Adipocyte (in vitro differentiated cells): ENCODE measurements around the gene SLC30A2.
A peak's percentile ranks its signal among the peaks of the same experiment; 100 is the strongest.

ENCODE experiments used
- DNase-seq: peaks from one replicate; pipeline ENCODE4 v3.0.0-alpha.2; 2015; ENCODE audit warnings: low read depth
- H3K27me3 ChIP-seq: replicated peaks from 2 replicates; pipeline ENCODE4 v1.7.0; 2013; ENCODE audit warnings: mild to moderate bottlenecking, low read length, moderate library complexity; ENCODE audit not compliant: control insufficient read depth, insufficient read depth
- H3K36me3 ChIP-seq: 2 replicates; pipeline ENCODE4 v1.7.0; 2013; ENCODE audit warnings: low read length, mild to moderate bottlenecking, moderate library complexity; ENCODE audit not compliant: control insufficient read depth, insufficient read depth, severe bottlenecking
- H3K4me1 ChIP-seq: 2 replicates; pipeline ENCODE4 v1.7.0; 2013; ENCODE audit warnings: mild to moderate bottlenecking, low read length, moderate library complexity; ENCODE audit not compliant: control insufficient read depth, insufficient read depth
- H3K4me3 ChIP-seq: 2 replicates; pipeline ENCODE4 v1.7.0; 2013; ENCODE audit warnings: mild to moderate bottlenecking, low read length, moderate library complexity
- H3K9ac ChIP-seq: 2 replicates; pipeline ENCODE4 v1.7.0; 2013; ENCODE audit warnings: mild to moderate bottlenecking, low read length, moderate library complexity
- H3K9me3 ChIP-seq: 2 replicates; pipeline ENCODE4 v1.7.0; 2013; ENCODE audit warnings: mild to moderate bottlenecking, low read length, moderate library complexity; ENCODE audit not compliant: control insufficient read depth

SLC30A2 gene

GRCh38 chr1:26028490-26028980 lies 17.4 kb downstream of the SLC30A2 start:
- H3K4me1 ChIP-seq, result peaks cover 5% of the 10 kb centered on the region
- no peak for DNase-seq
- no peak overlapping the region for H3K9ac ChIP-seq
- H3K27me3 ChIP-seq, result no peaks in the 10 kb centered on the region
- no peak overlapping the region for H3K4me3 ChIP-seq
- no peaks in the 10 kb centered on the region for H3K9me3 ChIP-seq
- H3K36me3 ChIP-seq, result no peaks in the 10 kb centered on the region

- Histone ChIP-seq H3K4me3 (no peak overlapping the region), H3K9ac (no peak overlapping the region), H3K9me3 (no peaks in the 10 kb centered on the region), H3K4me1 (peaks cover 5% of the 10 kb centered on the region), H3K27me3 (no peaks in the 10 kb centered on the region), H3K36me3 (no peaks in the 10 kb centered on the region)
- no peak for DNase-seq
Measured at GRCh38 chr1:26027716-26028489, 18.0 kb downstream of the SLC30A2 start.

GRCh38 chr1:26025517-26025916 lies 20.4 kb downstream of the SLC30A2 start:
- Histone ChIP-seq H3K9me3 (no peaks in the 10 kb centered on the region), H3K4me1 (peaks cover 19% of the 10 kb centered on the region), H3K36me3 (no peaks in the 10 kb centered on the region), H3K27me3 (no peaks in the 10 kb centered on the region), H3K9ac (no peak overlapping the region), H3K4me3 (no peak overlapping the region)
- no peak for DNase-seq

GRCh38 chr1:26025060-26025459 lies 20.9 kb downstream of the SLC30A2 start:
- no peak for DNase-seq
- H3K36me3 ChIP-seq, result no peaks in the 10 kb centered on the region
- H3K27me3 ChIP-seq, result no peaks in the 10 kb centered on the region

GRCh38 chr1:26023826-26024225 lies 22.1 kb downstream of the SLC30A2 start:
- DNase-seq, result peak; percentile 73
- Histone ChIP-seq H3K4me1 (peaks cover 31% of the 10 kb centered on the region), H3K36me3 (no peaks in the 10 kb centered on the region), H3K9me3 (no peaks in the 10 kb centered on the region), H3K9ac (no peak overlapping the region), H3K4me3 (no peak overlapping the region), H3K27me3 (no peaks in the 10 kb centered on the region)

More at GRCh38 chr1:26025060-26025459, 20.9 kb downstream of the SLC30A2 start:
- no peak overlapping the region for H3K4me3 ChIP-seq
- H3K9ac ChIP-seq, result no peak overlapping the region
- no peaks in the 10 kb centered on the region for H3K9me3 ChIP-seq
- peaks cover 23% of the 10 kb centered on the region for H3K4me1 ChIP-seq

GRCh38 chr1:26023009-26023408 lies 22.9 kb downstream of the SLC30A2 start:
- H3K9ac ChIP-seq, result no peak overlapping the region
- no peak for DNase-seq
- H3K9me3 ChIP-seq, result no peaks in the 10 kb centered on the region
- no peaks in the 10 kb centered on the region for H3K27me3 ChIP-seq
- H3K36me3 ChIP-seq, result no peaks in the 10 kb centered on the region
- H3K4me1 ChIP-seq, result peaks cover 31% of the 10 kb centered on the region
- no peak overlapping the region for H3K4me3 ChIP-seq

- no peak for DNase-seq
- Histone ChIP-seq H3K4me3 (no peak overlapping the region), H3K36me3 (no peaks in the 10 kb centered on the region), H3K9ac (peak overlapping the region; percentile 52), H3K9me3 (no peaks in the 10 kb centered on the region), H3K4me1 (peaks cover 32% of the 10 kb centered on the region), H3K27me3 (no peaks in the 10 kb centered on the region)
Measured at GRCh38 chr1:26022404-26022779, 23.5 kb downstream of the SLC30A2 start.

- peaks cover 37% of the 10 kb centered on the region for H3K4me1 ChIP-seq
- H3K27me3 ChIP-seq, result no peaks in the 10 kb centered on the region
- no peaks in the 10 kb centered on the region for H3K36me3 ChIP-seq
- H3K4me3 ChIP-seq, result peak within 1 kb of the TSS; percentile 69
- peak; percentile 71 for DNase-seq
- no peaks in the 10 kb centered on the region for H3K9me3 ChIP-seq
- H3K9ac ChIP-seq, result peak within 1 kb of the TSS; percentile 52
Measured at GRCh38 chr1:26021647-26022403, 24.1 kb downstream of the SLC30A2 start, which contains the start of gene EXTL1. Gene EXTL1 (plus strand): TSS chr1:26021775. CDS start chr1:26022647, 872 bp downstream.

- H3K36me3 ChIP-seq, result no peaks in the 10 kb centered on the region
- H3K9me3 ChIP-seq, result no peaks in the 10 kb centered on the region
- DNase-seq, result no peak
- H3K27me3 ChIP-seq, result no peaks in the 10 kb centered on the region
- peaks cover 37% of the 10 kb centered on the region for H3K4me1 ChIP-seq
- peak overlapping the region; percentile 52 for H3K9ac ChIP-seq
- H3K4me3 ChIP-seq, result no peak overlapping the region
Measured at GRCh38 chr1:26020941-26021646, 24.8 kb downstream of the SLC30A2 start.

GRCh38 chr1:26020330-26020768 lies 25.6 kb downstream of the SLC30A2 start:
- no peaks in the 10 kb centered on the region for H3K36me3 ChIP-seq
- H3K27me3 ChIP-seq, result no peaks in the 10 kb centered on the region
- H3K9me3 ChIP-seq, result no peaks in the 10 kb centered on the region
- DNase-seq, result peak; percentile 66
- no peak overlapping the region for H3K4me3 ChIP-seq
- peaks cover 41% of the 10 kb centered on the region for H3K4me1 ChIP-seq
- no peak overlapping the region for H3K9ac ChIP-seq
